ENCODE data around the gene STN1. TPM values are rescaled to one million over a fixed set of nuclear protein-coding genes. Genes with fewer than 3 reads are reported as not detected.

Gene STN1
- total and polyA plus RNA-seq, 2 experiments from 2014 or later, result 20.5 to 20.8 TPM

DNA sequence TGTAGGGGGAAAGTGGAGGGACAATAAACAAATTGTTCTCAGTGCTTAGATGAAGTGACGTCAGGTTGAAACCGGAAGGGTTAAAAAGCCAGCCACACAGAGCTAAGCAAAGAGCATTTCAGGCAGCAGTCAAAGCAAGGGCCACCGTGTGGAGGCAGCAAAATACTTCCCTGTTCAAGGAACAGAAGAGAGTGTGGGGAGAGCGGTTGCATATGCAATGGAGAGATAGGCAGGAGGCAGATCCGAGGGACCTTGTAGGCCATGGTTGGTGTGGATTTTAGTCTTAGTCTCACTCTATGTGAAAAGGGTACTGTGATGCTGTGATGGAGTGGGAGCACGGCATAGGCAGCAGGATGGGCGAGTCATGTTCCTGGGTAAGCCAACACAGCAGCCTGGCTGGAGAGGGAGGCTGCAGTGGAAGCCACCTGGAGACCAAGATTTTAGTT lies 3.8 kb upstream of the STN1 start:
- 35 to 37% methylated on average over 7 of the region's 7 CpGs for WGBS, 2 experiments (ENCODE audit: low coverage in 1 of 2, low lambda C conversion rate in 2 of 2, missing lambda C conversion rate in 2 of 2)
- no peak overlapping the region for H3K4me2 ChIP-seq (ENCODE audit: unreplicated experiment)
- H3K27ac ChIP-seq, result no peak overlapping the region
- no peaks in the 10 kb centered on the region for H3K9me2 ChIP-seq (ENCODE audit: insufficient read depth)
- no peaks in the 10 kb centered on the region for H3K27me3 ChIP-seq (replicated peaks; ENCODE audit: insufficient read depth)
- H3K9ac ChIP-seq, result no peak overlapping the region
- H3K9me3 ChIP-seq (ENCODE audit: low read depth), result no peaks in the 10 kb centered on the region
- TF ChIP-seq EZH2phosphoT487 (IDR thresholded peaks at IDR 0.05; ENCODE audit: insufficient read depth, low read depth) (no peak), EZH2 (IDR thresholded peaks at IDR 0.05; ENCODE audit: insufficient read depth, poor library complexity, severe bottlenecking) (no peak)
- DNase-seq, result peak; percentile 23
- peak overlapping the region; percentile 47; the same call in 1 of the 2 replicates for H2AFZ ChIP-seq
- H3K79me2 ChIP-seq (ENCODE audit: insufficient read depth), result peaks cover 8% of the 10 kb centered on the region
- no peaks in the 10 kb centered on the region for H3K36me3 ChIP-seq (ENCODE audit: low read depth)
- no peaks in the 10 kb centered on the region for H4K20me1 ChIP-seq (ENCODE audit: insufficient read depth)
- no peak overlapping the region for H3K4me3 ChIP-seq
- H3F3A ChIP-seq (ENCODE audit: insufficient read depth), result peaks cover 8% of the 10 kb centered on the region; the same call in 1 of the 2 replicates
- peaks cover 12% of the 10 kb centered on the region for H3K4me1 ChIP-seq (ENCODE audit: insufficient read depth)
- in situ Hi-C loops (cut with MboI), result no loop called here

DNA sequence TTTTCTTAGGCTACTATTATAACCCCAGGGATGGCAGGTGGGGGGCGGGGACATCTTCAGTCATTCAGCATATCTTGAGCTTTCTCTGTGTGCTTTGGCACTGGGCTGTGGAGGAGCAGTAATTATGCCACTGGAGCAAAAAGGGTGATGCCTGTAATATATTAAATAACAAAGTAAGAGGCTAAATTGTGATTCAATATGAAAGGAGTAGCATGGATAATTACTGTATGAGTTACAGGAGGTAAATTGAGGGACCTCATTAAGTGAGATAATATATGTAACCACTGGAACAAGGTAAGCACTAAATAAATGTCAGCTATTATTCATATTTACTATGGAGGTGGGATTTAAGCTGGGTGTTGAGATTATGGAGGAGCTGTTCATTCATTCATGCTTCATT lies 3.3 kb upstream of the STN1 start:
- peak overlapping the region; percentile 47; the same call in 1 of the 2 replicates for H2AFZ ChIP-seq
- H3K4me2 ChIP-seq (ENCODE audit: unreplicated experiment), result no peak overlapping the region
- DNase-seq, result no peak
- no peak overlapping the region for H3K27ac ChIP-seq
- H3K79me2 ChIP-seq (ENCODE audit: insufficient read depth), result peaks cover 13% of the 10 kb centered on the region
- in situ Hi-C loops (cut with MboI), result no loop called here
- no peaks in the 10 kb centered on the region for H3K9me2 ChIP-seq (ENCODE audit: insufficient read depth)
- peaks cover 17% of the 10 kb centered on the region for H3K4me1 ChIP-seq (ENCODE audit: insufficient read depth)
- no peak overlapping the region for H3K9ac ChIP-seq
- no peaks in the 10 kb centered on the region for H3K27me3 ChIP-seq (replicated peaks; ENCODE audit: insufficient read depth)
- H3K9me3 ChIP-seq (ENCODE audit: low read depth), result no peaks in the 10 kb centered on the region
- TF ChIP-seq EZH2phosphoT487 (IDR thresholded peaks at IDR 0.05; ENCODE audit: insufficient read depth, low read depth) (no peak), EZH2 (IDR thresholded peaks at IDR 0.05; ENCODE audit: insufficient read depth, poor library complexity, severe bottlenecking) (no peak)
- peaks cover 9% of the 10 kb centered on the region; the same call in 1 of the 2 replicates for H3F3A ChIP-seq (ENCODE audit: insufficient read depth)
- H3K4me3 ChIP-seq, result no peak overlapping the region
- H4K20me1 ChIP-seq (ENCODE audit: insufficient read depth), result no peaks in the 10 kb centered on the region
- WGBS, 2 experiments (ENCODE audit: low coverage in 1 of 2, low lambda C conversion rate in 2 of 2, missing lambda C conversion rate in 2 of 2), result 62 to 66% methylated on average over 1 of the region's 1 CpG
- H3K36me3 ChIP-seq (ENCODE audit: low read depth), result no peaks in the 10 kb centered on the region

DNA sequence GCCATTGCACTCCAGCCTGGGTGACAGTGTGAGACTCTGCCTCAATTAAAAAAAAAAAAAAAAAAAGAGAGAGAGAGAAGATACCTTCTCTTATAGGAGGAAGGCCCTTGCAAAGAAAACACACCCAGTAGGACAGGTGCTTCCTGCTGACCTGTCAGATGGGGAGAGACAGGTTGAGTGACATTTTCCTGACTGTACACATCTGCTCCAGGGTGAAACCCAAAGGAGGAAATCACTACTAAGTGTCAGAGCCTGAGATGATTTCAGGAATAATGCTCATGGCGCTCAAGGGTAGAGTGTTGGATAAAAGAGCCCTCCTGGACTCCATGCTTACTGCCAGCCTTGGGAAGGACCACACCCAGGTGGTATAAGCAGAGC lies 1.7 kb upstream of the STN1 start:
- TF ChIP-seq EZH2phosphoT487 (IDR thresholded peaks at IDR 0.05; ENCODE audit: insufficient read depth, low read depth) (no peak), EZH2 (IDR thresholded peaks at IDR 0.05; ENCODE audit: insufficient read depth, poor library complexity, severe bottlenecking) (no peak)
- Histone ChIP-seq H3K4me2 (ENCODE audit: unreplicated experiment) (no peak overlapping the region), H4K20me1 (ENCODE audit: insufficient read depth) (no peaks in the 10 kb centered on the region), H2AFZ (peak overlapping the region; percentile 21; the same call in 1 of the 2 replicates), H3K9me2 (ENCODE audit: insufficient read depth) (no peaks in the 10 kb centered on the region), H3F3A (ENCODE audit: insufficient read depth) (peaks cover 9% of the 10 kb centered on the region; the same call in 1 of the 2 replicates), H3K27ac (no peak overlapping the region), H3K4me3 (no peak overlapping the region), H3K4me1 (ENCODE audit: insufficient read depth) (peaks cover 22% of the 10 kb centered on the region), H3K79me2 (ENCODE audit: insufficient read depth) (peaks cover 29% of the 10 kb centered on the region), H3K27me3 (replicated peaks; ENCODE audit: insufficient read depth) (no peaks in the 10 kb centered on the region), H3K9me3 (ENCODE audit: low read depth) (no peaks in the 10 kb centered on the region), H3K9ac (no peak overlapping the region), H3K36me3 (ENCODE audit: low read depth) (no peaks in the 10 kb centered on the region)
- WGBS, 2 experiments (ENCODE audit: low coverage in 1 of 2, low lambda C conversion rate in 2 of 2, missing lambda C conversion rate in 2 of 2), result 96 to 100% methylated on average over 1 of the region's 1 CpG
- in situ Hi-C loops (cut with MboI), result no loop called here
- no peak for DNase-seq

DNA sequence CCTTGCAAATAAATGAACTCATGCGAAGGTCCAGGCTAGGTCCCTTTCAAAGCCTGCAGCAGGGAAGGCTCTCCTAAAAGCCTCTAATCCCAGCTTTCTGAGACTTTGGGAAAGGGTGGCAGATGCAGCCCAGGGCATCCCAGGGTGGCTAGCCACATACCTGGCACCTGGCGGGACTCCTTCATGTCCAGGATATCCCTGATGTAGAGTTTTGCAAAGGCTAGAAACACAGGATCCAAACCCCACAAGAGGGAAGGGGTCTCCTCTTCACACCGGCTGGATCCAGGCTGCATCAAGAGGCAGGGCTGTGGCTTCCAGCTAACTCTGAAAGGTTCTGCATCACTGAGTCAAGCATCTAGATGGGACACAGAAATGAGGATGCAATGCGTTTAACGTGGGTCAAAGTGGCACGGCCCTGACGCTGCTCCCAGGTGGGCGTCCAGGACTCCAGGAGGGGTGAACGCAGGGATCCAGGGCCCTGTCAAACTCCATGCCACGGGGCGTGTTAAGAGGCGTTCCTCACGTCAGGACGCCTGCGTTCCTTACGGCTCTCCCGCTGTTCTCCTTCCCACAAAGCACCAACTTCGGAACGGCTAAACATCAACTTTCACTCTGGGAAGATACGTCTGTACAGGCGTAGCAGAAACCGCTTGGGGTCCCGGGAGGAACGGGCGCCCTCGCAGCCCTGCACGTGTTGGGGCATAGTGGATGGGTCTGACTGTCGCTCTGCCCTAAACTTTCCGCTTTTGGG lies 507 bp downstream of the STN1 start:
- DNase-seq, result peak; percentile 76
- Histone ChIP-seq H3K9ac (peak overlapping the region; percentile 81), H3K9me3 (ENCODE audit: low read depth) (no peaks in the 10 kb centered on the region), H3K9me2 (ENCODE audit: insufficient read depth) (no peaks in the 10 kb centered on the region), H3K27me3 (replicated peaks; ENCODE audit: insufficient read depth) (no peaks in the 10 kb centered on the region), H3K4me3 (peak overlapping the region; percentile 75), H3K4me1 (ENCODE audit: insufficient read depth) (peaks cover 22% of the 10 kb centered on the region), H3K4me2 (ENCODE audit: unreplicated experiment) (peak overlapping the region; percentile 71), H3K36me3 (ENCODE audit: low read depth) (no peaks in the 10 kb centered on the region), H2AFZ (peak overlapping the region; percentile 85), H3F3A (ENCODE audit: insufficient read depth) (peaks cover 9% of the 10 kb centered on the region; the same call in 1 of the 2 replicates), H4K20me1 (ENCODE audit: insufficient read depth) (no peaks in the 10 kb centered on the region), H3K79me2 (ENCODE audit: insufficient read depth) (peaks cover 33% of the 10 kb centered on the region), H3K27ac (peak overlapping the region; percentile 73)
- TF ChIP-seq EZH2phosphoT487 (IDR thresholded peaks at IDR 0.05; ENCODE audit: insufficient read depth, low read depth), result no peak
- TF ChIP-seq EZH2 (IDR thresholded peaks at IDR 0.05; ENCODE audit: insufficient read depth, poor library complexity, severe bottlenecking), result no peak
- 3 to 5% methylated on average over 28 to 29 of the region's 29 CpGs for WGBS, 2 experiments (ENCODE audit: low coverage in 1 of 2, low lambda C conversion rate in 2 of 2, missing lambda C conversion rate in 2 of 2)
- in situ Hi-C loops (cut with MboI), result no loop called here

Data from GM23248 (cell line).